GM19397 (cell line): ENCODE data around the gene GCK.

Source experiments
- ATAC-seq: cut with Tn5 transposase; IDR thresholded peaks from one replicate; pipeline ENCODE4 v1.9.1; 2021; ENCODE audit warnings: mild to moderate bottlenecking, moderate library complexity; ENCODE audit not compliant: unreplicated experiment

The GCK gene

DNA sequence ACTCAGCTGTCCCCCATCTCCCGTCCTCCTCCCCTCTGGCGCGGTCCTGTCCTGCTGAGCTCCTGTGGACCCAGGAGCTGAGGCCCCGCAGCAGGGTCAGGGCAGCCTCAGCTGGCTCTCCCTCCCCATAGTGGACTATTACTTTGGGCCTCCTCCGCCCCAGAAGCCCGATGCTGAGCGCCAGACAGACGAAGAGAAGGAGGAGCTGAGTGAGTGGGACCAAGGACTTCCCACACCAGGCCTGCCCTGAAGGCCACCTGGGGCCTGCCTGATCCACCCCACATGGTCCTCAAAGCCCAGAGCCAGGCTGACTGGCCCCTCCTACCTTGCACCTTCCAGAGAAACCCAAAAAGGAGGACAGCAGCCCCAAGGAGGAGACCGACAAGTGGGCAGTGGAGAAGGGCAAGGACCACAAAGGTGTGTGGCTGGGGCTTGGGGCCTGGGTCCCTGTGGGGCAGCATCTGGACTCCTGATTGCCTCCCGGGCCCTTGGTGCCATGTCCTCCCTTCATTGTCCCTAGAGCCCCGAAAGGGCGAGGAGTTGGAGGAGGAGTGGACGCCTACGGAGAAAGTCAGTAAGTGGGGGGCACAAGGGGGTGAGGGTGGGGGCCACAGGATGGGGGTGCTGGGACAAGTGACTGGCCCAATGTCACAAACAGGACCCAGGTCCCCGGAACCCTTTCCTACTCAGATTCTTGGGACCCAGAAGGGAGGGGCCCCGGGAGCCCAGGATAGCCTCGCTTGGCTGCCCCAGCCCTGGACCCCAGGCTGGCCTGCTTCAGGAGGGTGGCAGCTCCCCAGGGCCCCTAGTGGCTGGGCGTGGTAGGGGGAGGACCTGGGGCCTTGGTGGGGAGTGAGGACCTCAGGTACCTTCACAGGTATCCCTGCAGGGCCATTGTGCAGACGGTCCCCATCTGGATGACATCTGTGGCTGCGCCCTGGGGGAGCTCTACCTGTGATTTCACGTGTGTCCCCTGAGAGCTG lies 80.2 kb downstream of the GCK start:
- ATAC-seq = no peak

DNA sequence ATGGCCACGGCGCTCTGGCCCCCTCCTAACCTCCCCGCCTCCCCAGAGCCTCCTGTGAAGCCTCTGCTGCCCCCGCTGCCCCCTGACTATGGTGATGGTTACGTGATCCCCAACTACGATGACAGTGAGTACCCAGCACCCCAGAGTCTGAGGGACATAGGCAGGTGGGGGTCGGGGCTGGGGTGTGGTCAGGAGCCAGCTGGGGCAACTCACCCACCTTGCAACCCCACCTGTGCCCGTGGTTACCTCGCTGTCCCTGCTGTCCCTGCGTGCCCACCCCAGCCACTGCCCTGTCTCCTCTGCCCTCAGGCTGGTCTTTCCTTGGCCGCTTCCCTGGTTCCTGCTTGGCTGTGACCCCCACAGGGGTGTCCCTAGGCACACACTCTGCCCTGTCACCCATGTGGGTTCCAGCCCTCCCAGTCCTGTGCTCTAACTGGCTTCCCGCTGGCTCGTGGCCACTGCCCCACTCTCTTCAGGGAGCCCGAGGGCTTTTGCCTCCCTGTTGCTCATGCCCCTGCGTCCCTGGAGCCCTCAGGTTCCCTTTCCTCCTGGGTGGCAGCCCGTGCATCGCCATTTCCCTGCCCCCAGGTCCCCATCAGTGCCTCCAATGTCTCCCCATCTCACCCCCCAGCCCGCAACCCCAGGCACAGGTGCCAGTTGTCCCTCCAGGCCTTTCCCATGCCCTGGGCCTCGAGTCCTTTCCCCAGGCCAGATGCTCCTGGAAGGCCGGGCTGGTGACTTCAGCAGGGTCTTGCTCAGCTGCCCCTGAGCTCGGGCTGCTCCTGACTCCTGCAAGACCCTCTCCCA lies 81.1 kb downstream of the GCK start:
- ATAC-seq = no peak

DNA sequence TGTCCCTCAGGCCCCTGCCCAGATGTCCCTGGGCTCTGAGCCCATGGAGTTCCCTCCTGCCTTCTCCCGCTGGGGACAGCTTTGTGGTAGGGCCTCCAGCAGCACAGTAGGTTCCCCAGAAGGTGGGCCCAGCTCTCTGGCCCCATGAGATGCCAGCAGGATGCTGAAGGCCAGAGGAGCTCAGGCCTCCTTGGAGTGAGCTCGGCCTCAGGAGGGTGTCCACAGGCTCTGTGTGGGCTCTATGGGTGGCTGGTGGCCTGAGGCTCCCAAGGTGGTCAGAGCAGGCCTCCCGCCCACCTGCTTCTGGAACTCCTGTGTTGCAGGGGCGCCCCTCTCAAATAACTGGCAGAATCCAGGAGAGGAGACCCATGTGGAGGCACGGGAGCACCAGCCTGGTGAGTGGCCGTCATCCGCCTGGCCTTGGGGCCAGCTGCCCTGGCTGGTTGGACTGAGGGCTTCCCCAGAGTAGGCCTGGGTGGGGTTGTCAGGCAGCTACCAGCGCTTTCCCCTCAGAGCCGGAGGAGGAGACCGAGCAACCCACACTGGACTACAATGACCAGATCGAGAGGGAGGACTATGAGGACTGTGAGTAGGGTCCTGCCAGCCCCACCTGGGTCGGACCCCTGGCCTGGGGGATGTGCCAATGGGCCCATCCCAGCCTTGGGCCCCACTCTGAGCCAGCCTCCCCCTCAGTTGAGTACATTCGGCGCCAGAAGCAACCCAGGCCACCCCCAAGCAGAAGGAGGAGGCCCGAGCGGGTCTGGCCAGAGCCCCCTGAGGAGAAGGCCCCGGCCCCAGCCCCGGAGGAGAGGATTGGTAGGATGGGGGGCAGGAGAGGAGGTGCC lies 81.9 kb downstream of the GCK start:
- ATAC-seq = no peak

DNA sequence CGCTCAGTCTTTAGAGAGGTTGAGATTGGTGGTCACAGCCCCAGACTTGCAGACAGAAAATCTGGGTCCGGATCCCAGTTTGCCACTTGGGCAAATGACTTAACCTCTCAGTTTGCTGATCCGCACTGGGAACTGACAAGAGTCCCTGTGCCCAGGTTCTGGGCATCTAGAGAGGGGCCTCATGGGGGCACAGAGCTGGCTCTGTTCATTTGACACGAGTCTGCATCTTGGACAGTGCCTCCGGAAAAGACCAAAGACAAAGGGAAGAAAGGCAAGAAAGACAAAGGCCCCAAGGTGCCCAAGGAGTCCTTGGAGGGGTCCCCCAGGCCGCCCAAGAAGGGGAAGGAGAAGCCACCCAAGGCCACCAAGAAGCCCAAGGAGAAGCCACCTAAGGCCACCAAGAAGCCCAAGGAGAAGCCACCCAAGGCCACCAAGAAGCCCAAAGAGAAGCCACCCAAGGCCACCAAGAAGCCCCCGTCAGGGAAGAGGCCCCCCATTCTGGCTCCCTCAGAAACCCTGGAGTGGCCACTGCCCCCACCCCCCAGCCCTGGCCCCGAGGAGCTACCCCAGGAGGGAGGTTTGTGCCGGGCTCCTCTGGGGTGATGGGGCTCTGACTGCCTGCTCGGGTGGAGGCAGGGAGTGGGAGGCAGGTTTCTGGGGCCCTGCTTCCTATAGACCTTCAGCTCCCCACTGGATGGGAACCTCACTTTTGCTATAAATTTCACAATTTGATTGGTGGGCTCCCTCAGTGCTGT lies 82.8 kb downstream of the GCK start:
- ATAC-seq = no peak

DNA sequence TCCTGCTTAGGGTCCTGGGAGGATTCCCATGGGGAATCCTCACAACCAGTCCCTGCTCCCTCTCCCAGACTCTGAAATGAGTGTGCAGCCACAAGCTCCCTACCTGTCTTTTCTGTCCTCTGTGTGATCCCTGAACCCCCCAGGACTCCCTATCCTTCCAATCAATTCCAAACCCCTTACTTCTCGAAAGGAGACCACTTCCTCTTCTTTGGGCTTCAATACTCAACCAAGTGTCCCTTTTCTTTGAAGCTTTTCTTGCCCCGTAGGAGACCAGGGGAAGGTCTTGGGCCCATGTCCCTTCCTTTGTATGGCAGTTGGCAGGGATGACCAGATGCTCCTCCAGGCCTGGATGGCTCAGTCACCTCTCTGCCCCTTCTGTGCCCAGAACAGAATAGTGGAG lies 83.4 kb downstream of the GCK start:
- no peak for ATAC-seq

DNA sequence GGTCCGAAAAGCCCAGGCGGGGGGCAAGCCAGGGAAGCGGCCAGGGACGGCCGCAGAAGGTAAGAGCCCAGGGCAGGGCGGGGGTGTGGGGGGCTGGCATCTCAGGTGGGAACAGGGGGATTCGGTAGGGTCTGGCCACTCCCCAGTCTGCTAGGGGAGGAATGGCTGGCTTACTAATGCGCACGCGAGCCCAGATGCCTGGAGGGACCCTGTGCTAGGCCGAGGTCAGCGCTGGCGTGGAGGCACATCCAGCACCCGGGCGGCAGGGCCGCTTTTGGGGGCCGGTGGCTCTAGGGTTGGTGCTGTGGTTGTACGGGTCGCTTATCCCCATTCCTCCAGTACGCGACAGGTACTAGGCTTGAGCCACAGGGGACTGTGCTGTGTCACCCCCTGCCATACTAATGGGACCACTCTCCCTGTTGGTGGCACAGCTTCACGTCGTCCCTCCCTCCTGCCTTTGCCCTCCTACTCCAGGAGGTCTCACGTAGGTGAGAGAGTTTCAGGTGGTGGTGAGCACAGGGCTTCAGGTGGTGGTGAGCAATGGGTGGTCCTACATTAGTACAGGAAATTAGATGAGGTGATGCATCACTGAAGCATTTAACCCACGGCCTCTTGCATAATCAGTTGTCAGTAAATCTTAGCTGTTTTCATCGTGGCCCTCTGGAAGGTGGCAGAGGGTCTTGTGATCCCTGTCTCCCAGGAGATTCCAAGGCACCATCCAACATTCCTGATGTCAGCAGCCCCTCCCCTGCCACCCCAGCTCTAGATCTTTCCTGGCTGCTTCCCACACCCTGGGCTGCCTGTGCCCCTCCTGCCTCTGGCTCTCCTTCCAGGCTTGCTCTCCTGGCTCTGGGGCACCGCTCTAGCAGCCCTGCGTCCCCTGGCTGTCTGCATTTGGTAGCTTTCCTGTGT lies 84.1 kb downstream of the GCK start:
- ATAC-seq = no peak

DNA sequence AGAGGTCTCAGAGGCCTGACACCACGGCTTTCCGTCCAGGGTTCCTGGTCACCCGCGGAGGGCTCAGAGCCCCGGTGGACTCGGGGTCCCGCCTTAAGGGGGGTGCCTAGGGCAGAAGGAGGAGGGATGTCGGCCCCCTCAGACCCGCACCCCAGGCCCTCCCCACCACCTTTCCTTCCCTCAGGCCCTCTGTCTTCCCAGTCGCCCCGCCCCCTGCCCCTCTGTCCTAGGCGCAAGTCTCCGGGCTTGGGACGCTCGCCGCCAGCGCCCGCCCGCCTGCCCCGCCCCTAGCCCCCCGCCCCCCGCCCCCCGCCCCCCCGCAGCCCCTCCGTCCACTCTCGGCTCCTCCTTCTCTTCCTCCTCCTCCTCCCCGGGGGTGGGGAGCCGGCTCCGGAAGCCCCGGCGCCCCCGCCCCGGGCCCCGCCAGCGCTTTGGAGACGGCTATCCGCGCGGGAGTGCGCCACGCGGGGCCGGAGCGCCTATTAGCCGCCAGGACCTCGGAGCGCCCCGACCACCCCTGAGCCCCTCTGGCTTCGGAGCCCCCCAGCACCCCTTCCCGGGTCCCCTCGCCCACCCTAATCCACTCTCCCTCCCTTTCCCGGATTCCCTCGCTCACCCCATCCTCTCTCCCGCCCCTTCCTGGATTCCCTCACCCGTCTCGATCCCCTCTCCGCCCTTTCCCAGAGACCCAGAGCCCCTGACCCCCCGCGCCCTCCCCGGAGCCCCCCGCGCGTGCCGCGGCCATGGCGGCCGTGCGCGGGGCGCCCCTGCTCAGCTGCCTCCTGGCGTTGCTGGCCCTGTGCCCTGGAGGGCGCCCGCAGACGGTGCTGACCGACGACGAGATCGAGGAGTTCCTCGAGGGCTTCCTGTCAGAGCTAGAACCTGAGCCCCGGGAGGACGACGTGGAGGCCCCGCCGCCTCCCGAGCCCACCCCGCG lies 85.0 kb downstream of the GCK start, which contains the start of gene AEBP1:
Gene AEBP1, plus strand, starts transcription at position 423 of the 937 bp plus-strand sequence. Its CDS starts 321 bp downstream, at position 744.
- ATAC-seq = no peak

DNA sequence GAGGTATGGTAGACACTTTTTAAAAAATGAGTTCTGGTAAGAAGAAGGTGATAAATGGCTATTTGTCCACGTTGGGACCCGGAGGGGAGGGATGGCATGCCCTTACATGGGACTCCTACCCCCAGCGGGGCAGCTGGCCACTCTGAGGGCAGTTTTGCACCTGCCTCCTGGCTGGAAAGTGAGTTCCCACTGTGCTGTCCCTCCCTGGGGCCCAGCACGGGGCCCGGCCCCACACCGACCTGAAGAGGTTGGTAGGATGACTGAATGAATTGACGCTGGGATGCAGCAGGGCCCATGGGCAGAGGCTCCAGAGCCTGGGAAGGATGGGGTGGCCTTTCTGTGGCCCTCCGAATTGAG lies 85.7 kb downstream of the GCK start:
- ATAC-seq = no peak

DNA sequence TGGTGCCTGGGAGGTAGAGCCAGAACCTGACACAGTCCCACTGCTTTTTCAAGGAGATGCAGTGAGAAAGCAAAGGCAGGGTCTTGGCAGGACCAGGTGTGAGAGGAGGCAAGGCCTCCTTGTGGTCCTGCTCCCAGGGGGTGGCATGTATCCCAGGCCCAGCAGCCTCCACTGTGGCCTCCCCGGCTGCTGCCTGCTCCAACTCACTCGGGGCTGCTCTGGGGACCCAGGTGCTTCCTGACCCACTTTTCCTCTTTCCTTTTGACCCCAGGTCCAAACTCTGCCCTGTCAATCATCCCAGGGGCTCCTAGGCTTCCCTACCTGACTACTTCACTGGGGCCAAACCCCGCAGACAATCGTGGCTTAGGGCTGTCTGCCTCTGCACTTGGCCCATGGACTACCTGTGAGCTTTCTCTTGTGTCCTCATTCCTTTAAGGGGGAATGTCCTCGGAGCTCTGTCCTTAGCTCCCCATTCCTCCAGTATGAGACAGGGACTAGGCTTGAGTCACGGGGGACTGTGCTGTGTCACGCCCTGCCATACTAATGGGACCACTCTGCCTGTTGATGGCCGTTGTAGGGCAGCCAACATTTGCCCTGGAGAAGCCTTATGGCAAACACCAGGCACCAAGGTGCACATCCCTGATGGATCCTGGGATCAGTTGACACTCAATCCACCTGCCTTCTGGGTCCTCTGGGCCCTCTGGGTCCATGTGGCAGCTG lies 86.2 kb downstream of the GCK start:
- ATAC-seq = no peak

DNA sequence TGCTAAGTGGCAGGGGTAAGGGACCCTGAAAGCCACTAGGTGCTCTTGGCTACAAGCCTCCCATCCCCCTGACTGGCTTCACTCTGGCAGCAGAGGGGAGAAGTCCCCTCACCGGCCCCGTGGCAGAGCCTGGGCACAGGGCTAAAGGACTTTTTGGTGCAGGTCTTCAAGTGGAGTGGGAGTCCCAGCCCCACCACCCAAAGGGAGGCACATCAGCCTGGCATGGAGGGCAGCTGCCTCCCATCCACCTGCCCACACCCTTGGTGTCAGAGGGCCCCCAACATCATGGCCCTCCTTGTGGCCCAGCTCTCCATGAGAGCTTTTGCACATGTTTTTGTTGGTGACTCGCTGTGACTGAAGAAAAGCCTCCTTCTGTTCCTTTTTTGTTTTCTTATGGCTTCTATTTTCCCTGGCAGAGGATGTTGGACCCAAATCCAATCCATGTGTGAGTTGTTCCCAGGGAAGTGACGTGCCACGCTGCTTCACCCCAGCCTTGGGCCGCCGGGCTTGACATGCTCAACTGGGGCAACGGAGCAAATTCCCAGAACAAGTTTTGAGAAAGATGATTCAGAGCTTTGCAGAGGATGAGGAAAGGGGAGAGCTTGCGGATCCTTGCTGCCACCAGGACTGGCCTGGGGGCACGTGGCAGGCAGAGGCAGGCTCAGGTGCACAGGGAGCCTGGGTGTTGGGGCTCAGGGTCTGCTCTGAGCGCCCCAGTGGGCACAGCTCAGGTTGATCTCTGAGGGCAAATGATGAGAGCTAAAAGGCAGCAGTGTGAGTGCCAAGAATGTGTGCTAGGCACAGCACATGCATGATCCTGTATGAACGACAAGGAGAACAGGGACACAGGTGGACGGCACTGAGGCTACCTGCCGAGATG lies 87.0 kb downstream of the GCK start:
- no peak for ATAC-seq

DNA sequence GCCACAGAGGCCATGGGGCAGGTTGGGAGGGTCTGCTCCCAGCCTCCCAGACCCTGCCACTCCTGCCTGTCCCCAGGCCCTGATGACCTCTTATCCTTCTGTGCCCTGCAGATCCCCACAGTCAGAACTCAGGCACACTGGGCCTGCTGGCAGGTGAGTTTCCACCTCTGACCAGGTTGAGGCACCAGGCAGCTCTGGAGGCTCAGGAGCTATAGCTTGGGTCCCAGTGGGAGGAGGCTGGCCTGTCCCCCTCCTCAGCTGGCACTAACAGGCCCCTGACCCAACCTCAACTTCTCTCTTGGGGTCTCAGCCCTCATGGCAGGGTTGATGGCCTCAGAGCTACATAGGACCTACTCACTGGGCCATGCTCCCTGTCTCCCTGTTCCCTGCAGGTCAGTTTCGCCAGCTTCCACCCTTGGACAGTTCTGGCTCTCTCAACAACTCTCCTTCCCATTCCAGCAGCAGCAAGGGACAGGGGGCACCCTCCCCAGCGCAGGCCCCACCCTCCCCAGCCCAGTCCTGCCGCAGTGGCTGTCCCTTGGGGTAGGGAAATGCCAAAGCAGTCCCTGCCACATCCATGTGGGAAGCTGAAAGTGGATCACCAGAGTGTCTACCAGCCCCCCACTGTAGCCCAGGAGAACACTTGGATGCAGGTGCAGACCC lies 87.8 kb downstream of the GCK start:
- no peak for ATAC-seq

DNA sequence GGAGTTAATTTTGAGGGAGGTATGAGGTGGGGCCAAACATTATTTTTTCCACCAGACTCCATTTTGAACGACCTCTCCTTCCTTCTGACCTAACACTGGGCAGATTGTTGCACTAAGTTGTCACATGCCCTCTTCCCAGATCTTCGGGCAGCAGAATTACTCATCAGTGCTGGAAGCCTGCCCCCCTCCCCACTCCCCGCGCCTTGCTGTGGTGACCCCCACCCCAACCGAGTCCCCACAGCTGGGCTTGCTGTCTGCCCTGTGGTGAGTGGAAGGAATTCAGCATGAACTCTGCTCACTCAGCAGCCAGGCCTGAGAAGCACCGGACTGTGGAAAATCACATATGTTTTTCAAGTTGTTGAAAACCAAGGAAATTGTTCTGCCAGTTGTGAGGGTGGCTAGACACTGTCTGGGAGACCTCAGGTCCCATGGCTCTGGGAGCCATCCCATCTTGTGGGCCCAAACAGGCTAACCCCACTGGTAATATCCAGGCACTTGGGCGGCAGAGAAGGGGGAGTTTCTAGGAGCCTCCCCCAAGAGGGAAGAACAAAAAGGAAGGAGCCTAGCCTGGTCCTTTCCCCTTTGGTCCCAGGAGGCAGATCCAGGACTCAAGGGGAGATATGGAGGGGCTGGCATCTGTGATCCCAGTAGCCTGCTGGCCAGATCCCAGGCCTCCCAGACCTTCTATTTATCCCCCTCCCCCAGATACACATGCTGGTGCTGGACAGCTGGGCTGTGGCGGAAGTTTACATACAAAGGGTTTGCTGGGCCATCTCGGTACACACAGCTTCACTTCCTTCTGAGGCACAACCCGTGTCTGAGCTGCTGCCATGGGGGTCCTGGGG lies 88.6 kb downstream of the GCK start:
- ATAC-seq = no peak

DNA sequence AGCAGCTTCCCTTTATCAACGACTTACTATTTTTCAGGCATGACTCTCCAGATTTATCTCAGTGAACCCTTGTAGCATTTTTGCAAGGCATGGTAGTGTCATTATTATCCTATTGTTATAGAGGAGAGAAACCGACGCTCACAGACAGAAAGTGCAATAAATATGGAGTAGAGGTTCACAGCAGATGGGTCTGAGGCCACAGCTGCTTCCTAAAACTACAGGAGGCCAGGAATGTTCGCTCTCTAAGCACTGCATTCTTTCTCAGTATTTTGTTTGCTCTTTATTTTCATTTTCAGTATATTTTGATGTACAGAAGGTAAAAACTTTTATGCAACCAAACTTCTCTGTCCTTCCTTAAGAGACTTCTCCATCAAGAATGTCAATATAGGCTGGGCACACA lies 89.6 kb downstream of the GCK start:
- no peak for ATAC-seq

DNA sequence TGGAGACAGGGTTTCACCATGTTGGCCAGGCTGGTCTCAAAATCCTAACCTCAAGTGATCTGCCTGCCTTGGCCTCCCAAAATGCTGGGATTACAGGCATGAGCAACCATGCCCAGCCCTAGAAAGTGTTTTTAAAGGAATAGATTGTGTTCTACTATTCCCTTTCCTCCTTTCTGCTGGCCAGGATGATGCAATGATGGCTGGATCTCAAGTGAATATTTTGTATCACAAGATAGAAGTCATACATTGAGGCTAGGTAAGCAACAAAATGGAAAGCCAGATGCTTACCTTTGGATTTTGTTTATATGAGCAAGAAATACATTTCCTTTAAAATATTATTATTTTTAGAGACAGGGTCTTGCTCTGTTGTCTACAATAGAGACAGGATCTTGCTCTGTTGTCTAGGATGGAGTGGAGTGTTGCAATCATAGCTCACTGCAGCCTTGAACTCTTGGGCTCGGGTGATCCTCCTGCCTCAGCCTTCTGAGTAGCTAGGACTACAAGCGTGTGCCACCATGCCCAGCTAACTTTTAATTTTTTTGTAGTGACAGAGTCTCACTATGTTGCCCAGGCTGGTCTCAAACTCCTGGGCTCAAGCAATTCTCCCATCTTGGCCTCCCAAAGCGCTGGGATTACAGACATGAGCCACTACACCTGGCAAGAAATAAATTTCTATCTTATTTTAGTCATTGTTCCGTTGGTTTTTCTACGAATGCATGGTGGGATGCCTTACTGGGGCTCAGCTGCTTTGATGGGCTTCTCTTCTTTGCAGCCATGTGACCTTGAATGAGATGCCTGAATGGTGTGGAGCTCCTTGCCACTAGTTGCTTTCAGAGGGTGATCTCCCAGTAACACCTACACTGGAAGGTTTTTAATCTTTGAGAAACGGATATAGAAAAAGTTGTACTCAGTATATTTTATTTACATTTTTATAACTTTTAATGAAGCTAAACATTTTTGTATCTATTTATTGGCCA lies 90.9 kb downstream of the GCK start:
- no peak for ATAC-seq
